HG03135 (cell line): Measurements from ENCODE around the gene TPRA1.
A peak's percentile ranks its signal among the peaks of the same experiment; 100 is the strongest.

Source experiments
- ATAC-seq: cut with Tn5 transposase; IDR thresholded peaks from one replicate; pipeline ENCODE4 v1.9.1; 2021; ENCODE audit warnings: mild to moderate bottlenecking, moderate library complexity; ENCODE audit not compliant: unreplicated experiment

The TPRA1 gene

DNA sequence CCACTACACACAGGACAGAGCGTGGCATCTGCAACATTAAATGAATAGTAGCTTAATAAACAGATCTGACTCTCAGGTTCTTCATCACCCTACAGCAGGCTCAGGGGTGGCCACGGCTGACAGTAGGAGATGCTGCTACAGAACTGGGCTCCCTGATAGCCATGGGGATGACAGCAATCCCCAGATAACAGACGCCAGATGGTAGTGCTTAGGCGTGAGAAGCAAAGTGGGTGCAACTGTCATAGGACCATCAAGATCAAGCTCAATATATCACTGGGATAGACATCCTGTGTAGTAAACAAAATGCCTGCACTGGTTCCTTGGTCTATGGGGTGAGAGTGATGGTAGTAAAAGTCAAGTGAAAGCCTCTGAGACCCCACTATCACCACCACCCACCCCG is 2.6 kb upstream of the TPRA1 start:
- ATAC-seq: no peak

GRCh38 chr3:127590282-127590592 is 296 bp downstream of the TPRA1 start:
- peak; percentile 28 for ATAC-seq

GRCh38 chr3:127589600-127590281 is 792 bp downstream of the TPRA1 start:
- ATAC-seq: peak; percentile 3

DNA sequence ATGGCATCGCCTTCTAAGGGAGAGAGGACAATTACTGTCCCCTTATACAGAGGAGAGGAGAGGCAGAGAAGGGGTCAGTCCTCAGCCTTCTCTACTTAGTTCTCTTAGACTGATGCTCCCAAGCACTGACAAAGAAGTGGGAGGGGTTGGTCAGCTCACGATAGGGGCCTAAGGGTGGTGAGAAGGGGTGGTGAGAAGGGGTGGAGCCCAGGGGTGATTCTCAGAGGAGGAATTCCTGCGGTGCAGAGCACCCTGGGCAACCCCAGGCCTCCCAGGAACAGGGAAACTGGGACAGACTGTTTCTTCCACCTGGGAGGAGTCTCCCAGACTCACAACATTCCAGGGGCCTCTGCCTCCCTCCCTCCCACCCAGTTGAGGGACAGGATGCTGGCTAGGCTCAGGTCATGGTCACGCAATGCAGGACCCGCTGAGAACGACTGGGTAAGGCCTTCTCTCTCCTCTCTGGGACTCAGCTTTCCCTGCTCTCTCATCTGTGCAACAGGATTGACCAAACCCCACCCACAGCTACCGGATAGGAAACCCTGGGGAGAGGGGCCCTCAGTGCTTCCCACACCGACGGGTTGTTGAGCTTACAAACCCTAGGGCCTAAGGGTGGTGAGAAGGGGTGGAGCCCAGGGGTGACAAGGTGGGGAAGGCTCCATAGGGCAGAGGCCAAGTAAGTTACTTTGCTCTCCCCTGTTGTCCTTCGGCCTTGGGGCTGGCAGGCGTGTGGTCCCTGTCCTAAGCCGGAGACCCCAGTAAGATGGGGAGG is 1.5 kb downstream of the TPRA1 start:
- no peak for ATAC-seq

- ATAC-seq: no peak
Measured at GRCh38 chr3:127587876-127588275, 2.7 kb downstream of the TPRA1 start.

- no peak for ATAC-seq
Measured at GRCh38 chr3:127585813-127586413, 4.6 kb downstream of the TPRA1 start.

- no peak for ATAC-seq
Measured at GRCh38 chr3:127585163-127585812, 5.2 kb downstream of the TPRA1 start.

GRCh38 chr3:127584734-127585133 is 5.8 kb downstream of the TPRA1 start:
- no peak for ATAC-seq

GRCh38 chr3:127580327-127581060 is 10.0 kb downstream of the TPRA1 start:
- ATAC-seq: no peak

- ATAC-seq: no peak
Measured at GRCh38 chr3:127578802-127579201, 11.7 kb downstream of the TPRA1 start.

- no peak for ATAC-seq
Measured at GRCh38 chr3:127578168-127578567, 12.4 kb downstream of the TPRA1 start.

DNA sequence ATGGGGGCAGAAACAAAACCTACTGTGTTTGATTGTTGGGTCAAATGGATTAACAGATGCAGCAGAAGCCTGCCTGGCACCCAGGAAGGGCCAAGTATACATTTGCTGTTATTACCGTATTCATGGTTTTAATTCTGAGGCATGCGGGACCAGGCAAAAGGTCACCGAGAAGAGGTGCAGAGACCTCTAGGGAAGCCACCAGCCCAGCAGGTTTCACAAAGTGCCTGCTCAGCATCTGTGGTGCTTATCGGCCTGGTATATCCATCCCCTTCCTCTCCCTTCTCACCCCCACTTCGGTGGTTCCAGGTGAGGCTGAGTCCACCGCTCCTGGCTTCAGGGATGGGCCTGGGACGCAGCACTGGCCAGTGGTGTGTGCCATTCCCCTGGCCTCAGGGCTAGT is 13.1 kb downstream of the TPRA1 start:
- ATAC-seq: no peak

DNA sequence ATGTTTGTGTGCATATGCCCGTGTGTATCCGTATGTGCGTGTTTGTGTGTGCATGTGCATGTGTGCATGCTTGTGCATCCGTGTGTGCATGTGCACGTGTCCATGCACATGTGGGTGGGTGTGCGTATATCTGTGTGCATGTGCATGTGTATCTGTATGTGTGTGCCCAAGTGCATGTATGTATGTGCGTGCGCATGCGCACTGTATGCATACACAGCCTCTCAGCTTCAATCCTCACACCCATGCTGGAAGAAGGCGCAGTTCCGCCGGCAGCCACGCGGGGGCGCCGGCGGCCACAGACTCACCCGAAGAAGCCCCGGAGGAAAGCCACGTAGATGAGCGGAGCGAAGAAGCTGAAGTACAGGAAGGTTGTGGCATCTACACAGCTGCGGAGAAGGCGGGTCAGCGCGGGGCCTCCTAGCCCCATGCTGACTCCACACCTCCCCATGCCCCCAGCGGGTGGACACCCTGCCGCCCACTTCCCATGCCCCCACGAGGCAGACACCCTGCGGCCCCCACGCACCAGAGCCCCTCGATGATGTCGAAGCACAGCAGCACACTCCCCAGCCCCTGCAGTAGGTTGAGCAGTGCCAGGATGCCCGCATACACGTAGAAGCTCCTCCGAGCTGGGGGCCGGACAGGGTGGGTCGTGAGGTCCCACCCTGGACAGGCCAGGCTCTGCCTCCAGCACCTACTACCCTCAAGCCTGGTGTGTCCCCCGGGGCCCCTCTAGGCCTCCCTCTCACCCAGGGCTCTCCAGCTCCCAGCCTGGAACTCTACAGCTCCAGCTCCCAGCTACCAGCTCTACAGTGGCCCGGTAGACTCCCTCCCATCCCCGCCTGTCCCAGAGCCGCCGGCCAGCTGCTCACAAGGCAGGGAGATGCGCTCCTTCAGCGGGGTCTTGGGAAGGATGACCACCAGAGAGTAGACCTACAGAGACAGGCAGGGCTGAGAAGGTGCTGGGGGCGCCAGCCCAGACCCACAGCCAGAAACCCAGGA is 15.4 kb downstream of the TPRA1 start:
- ATAC-seq: peak; percentile 78

DNA sequence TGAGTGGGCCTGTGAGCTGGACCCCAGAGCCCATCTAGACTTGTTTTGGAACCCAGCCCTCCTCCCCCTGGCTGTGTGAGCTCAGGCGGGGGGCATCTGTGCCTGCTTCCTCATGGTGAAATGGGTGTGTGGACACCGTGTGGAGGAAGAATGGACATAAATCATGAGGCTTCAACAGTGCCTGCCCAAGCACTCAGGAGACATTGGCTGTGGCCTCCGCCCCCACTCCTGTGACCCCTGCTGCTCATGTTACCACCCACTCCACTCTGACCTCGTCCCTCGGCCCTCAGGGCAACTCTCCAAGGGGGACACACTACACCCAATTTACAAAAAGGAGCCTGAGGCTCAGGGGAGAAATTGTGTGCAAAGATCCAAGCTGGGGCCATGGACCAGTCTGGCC is 16.6 kb downstream of the TPRA1 start:
- no peak for ATAC-seq

DNA sequence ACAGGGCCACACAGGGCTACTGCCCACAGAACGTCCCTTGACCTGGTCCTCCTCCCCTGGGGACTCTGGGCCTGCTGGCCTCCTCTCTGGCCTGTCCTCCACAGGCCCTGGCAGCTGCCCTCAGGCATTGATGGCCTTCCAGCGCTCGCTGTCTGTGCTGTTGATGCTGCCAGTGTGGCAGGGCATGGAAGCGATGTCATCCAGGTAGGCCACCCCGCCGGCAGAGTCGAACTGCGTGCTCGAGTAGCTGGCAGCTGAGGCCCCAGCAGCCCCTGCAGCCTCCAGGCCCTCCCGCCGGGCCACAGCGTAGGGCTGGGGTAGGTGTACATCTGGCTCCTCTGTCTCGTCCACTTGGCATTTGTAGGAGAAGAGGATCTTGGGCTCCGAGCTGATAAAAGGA is 17.1 kb downstream of the TPRA1 start:
- no peak for ATAC-seq

DNA sequence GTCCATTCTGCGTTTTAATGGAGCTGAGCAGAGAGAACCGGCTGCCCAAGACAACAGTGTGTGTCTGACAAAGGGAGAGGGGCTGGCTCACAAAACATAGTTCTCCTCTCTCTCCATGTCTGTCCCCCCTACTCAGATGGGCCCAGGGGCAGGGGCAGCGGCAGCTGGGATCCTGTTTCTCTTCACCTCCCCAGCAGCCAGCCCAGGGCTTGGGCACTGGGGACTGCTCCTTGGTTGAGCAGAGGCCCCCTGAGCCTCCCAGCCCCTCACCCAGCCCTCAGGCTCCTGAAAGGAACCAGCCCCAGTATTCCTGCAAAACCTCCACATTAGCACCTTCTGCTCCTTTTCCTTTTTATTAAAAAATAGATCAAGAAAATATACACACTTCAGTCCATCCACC is 17.8 kb downstream of the TPRA1 start:
- ATAC-seq: no peak

DNA sequence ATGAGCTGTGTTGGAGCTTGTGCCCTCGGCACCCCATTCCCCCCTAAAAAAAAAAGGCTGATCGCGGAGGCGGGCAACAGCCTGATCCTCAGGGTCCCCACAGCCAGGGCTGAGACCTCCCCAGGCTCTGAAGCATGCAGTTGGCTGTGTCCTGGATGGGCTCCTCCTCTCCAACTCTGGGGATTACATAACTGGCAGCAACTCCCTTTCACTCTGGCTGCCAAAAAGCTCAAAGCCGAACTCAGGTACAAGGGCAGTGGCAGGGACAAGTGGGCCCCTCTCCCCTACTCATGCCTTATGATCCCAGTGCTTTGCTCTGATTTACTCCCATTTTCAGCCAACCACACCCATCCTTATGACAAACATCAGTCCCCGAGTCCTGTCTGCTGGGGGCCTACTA is 18.3 kb downstream of the TPRA1 start:
- ATAC-seq: no peak

- no peak for ATAC-seq
Measured at GRCh38 chr3:127570520-127570919, 20.0 kb downstream of the TPRA1 start.

GRCh38 chr3:127569160-127569559 is 21.4 kb downstream of the TPRA1 start:
- ATAC-seq: no peak

GRCh38 chr3:127568586-127568985 is 21.9 kb downstream of the TPRA1 start:
- ATAC-seq: no peak
